Skin epidermis (tissue), 12 donors: ENCODE measurements around the gene TBL1XR1.

Source experiments
- H3K27ac ChIP-seq, 21 experiments: fragments of 200-600 bp; sonication (generic) in 11 of 21; one replicate each; pipeline ENCODE4 v1.5.0; 2020; ENCODE audit warnings: mild to moderate bottlenecking in 3 of 21, inconsistent platforms in 2 of 21, moderate library complexity in 2 of 21
- H3K4me3 ChIP-seq, 7 experiments: fragments of 200-600 bp; sonication (generic) in 2 of 7; one replicate each; pipeline ENCODE4 v1.5.0; 2020; ENCODE audit warnings: inconsistent platforms in 2 of 7, mild to moderate bottlenecking in 2 of 7, moderate library complexity in 1 of 7

Gene TBL1XR1

GRCh38 chr3:177089901-177090300 lies 107.4 kb downstream of the TBL1XR1 start:
- Histone ChIP-seq H3K4me3 (no peak overlapping the region), H3K27ac (peak overlapping the region in 2 of 21 experiments; percentile 11 to 24)

DNA sequence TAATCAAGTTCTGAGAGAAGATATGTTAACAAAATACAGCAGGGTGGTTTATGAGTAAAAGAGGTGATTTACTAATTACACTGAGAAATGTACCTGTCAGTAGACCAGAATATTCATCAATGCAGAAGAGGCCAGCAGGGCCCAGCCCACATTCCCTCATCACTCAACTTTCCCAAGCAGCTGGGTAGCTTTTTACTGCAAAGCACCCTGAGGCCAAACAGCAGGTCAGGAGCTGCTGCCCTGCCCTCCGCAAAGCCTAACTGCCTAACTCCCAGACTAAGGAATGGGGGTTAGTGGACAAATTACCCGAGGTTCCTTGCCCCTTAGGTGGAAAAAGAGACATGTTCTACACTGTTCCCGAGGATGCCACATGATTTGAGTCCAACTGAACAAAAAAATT lies 108.2 kb downstream of the TBL1XR1 start:
- peak overlapping the region in 3 of 21 experiments; percentile 12 to 34 (median 24) for H3K27ac ChIP-seq
- H3K4me3 ChIP-seq, result no peak overlapping the region

GRCh38 chr3:177085794-177086193 lies 111.5 kb downstream of the TBL1XR1 start:
- Histone ChIP-seq H3K27ac (no peak overlapping the region), H3K4me3 (no peak overlapping the region)

DNA sequence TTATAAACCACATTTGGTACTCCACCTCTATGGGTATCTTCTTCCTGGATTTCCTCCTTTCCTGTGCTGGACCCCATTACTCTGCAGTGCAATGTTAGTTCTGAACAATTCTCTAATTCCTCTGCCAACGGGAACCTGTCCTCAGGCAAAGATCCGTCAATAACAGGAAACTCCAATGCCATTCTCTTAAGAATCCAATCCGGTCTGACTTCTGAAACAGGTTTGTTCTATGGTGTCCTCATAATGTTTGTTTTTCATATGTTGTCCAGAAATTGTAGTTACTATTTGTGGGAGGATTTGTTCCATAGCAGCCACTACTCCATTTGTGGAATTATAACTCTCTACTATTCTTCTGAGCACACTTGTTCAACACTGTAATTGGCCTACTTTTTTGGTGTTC lies 112.7 kb downstream of the TBL1XR1 start:
- peak overlapping the region in 1 of 21 experiments; percentile 48 for H3K27ac ChIP-seq

DNA sequence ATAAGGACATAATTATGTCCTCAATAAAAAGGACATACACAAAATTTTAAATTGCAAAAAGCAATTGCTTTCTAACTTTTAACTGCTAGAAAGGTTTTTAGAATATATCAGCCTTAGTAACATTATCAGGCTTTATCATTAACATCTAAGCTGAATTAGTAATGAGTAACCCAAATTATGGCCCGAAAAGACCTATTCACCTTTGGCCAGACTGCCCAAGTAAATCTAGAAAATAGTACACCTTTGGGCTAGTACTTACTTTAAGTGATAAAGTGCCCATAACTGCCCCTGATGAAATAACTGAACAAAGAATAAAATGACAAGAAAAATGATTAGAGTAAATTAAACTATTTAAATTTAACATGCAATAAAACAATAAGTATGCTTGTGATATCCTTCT lies 117.2 kb downstream of the TBL1XR1 start:
- Histone ChIP-seq H3K27ac (no peak overlapping the region), H3K4me3 (no peak overlapping the region)

More for the DNA sequence above, 112.7 kb downstream of the TBL1XR1 start:
- no peak overlapping the region for H3K4me3 ChIP-seq

GRCh38 chr3:177079684-177080083 lies 117.6 kb downstream of the TBL1XR1 start:
- Histone ChIP-seq H3K27ac (no peak overlapping the region), H3K4me3 (no peak overlapping the region)

DNA sequence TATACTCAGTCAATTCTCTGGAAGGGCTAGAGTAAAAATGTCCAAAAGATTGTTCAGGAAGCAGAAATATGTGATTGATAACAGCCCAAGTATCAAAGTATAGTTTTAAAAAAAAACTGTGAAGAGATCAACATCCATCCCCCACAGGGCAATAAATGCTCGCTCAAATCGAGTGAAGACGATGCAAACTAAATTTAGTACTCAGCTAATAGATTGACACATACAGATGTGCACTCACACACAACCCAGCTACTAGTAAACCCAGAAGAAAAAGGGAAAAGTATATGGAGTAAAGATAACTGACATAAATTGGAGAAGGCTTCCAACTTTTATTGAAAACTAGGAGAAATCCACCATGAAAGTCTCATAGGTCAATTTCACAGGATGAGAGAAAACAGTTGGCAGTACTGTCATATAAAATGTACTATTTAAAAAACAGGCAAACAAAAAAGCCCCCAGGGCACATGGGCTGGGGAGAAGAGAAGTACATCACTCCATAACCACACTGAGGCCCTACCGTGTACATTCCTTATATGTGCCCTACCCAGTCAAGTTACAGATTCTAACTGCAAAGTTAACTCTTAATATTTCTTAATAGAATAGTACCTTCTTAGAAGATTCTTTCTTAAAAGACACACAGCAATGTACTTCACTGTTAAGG lies 125.7 kb downstream of the TBL1XR1 start:
- H3K4me3 ChIP-seq, result no peak overlapping the region
- no peak overlapping the region for H3K27ac ChIP-seq

- peak overlapping the region in 1 of 21 experiments; percentile 30 for H3K27ac ChIP-seq
Observed at GRCh38 chr3:177069514-177070329, 127.6 kb downstream of the TBL1XR1 start.

GRCh38 chr3:177068967-177069366 lies 128.3 kb downstream of the TBL1XR1 start:
- H3K4me3 ChIP-seq, result no peak overlapping the region
- no peak overlapping the region for H3K27ac ChIP-seq

More at GRCh38 chr3:177069514-177070329, 127.6 kb downstream of the TBL1XR1 start:
- H3K4me3 ChIP-seq, result no peak overlapping the region

DNA sequence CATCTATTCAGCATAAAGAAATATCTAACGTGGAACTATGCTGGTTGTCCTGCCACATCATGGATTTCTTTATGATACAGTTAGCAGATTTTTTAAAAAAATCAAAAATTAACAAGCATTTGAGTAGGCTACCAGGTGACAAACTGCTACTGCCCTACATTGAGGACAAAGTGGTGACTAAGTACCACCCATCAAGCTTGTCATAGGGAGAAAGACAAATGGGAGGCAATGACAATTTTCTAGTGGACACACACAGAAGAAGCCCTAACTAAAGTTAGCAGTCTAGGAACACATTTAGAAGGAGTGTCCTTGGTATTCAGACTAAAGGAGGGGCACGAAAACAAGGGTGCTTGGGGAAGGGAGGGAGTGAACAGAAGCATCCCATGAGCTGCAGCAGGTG lies 131.2 kb downstream of the TBL1XR1 start:
- Histone ChIP-seq H3K4me3 (no peak overlapping the region), H3K27ac (no peak overlapping the region)

- Histone ChIP-seq H3K4me3 (no peak overlapping the region), H3K27ac (no peak overlapping the region)
Observed at GRCh38 chr3:177065285-177066033, 131.8 kb downstream of the TBL1XR1 start.

GRCh38 chr3:177062052-177062732 lies 135.1 kb downstream of the TBL1XR1 start:
- no peak overlapping the region for H3K27ac ChIP-seq
- H3K4me3 ChIP-seq, result no peak overlapping the region

- no peak overlapping the region for H3K27ac ChIP-seq
- no peak overlapping the region for H3K4me3 ChIP-seq
Observed at GRCh38 chr3:177061369-177061768, 135.9 kb downstream of the TBL1XR1 start.

DNA sequence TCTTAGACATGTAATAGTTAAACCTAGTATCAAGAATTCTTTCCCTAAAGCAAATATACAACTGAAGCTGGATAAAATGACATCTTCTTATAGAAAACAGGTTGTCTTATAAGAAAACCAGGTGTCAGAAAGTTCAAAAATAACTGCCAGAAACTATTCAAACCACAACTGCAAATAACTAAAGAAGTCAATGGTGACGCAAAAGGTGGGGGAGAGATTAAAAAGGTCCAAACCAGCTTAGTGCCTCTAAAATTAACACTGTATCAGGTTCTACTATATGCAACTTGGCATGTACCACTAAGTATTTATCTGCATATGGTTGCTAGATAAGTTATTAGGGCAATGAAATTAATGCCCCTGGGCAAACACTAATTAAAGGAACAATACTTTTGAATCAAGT lies 136.8 kb downstream of the TBL1XR1 start:
- no peak overlapping the region for H3K4me3 ChIP-seq

DNA sequence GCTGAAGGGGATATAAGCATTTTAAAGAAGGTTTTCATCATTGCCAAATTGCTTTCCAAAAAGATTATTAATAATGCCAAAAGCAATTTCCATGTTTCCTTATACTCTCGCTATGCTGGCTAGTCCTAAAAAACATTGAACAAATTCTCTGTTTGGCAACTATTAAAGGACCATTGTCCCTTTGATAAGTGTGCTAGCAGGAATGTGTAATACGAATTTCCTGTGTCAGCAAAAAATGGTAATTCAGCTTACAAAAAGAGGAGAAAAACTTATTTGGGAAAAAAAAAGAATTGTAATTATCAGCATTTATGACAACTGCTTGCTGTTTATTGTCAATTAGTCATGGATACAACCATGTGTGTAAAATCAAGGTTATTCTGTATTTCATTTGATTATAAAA lies 138.6 kb downstream of the TBL1XR1 start:
- H3K27ac ChIP-seq, result no peak overlapping the region
- no peak overlapping the region for H3K4me3 ChIP-seq

More for the DNA sequence above, 136.8 kb downstream of the TBL1XR1 start:
- H3K27ac ChIP-seq, result no peak overlapping the region

GRCh38 chr3:177057768-177058167 lies 139.5 kb downstream of the TBL1XR1 start:
- H3K27ac ChIP-seq, result peak overlapping the region in 1 of 21 experiments; percentile 35
- no peak overlapping the region for H3K4me3 ChIP-seq

DNA sequence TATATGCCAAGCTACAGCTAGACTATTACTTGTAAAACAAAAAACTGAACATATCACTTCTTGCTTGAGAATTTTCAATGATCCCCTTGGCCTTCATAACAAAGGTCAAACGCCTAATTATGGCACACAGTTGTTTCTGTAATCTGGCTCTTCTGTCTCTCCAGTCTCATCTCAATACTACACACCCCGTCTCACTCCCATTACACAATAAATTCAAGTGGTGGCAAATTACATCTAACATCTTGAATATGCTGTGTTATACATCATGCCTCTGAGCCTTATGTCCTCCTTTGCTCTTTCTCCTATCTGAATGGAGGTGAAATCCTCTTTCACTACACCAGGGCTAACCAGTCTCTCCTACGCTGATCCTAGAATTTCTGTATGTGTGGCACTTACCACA lies 140.4 kb downstream of the TBL1XR1 start:
- Histone ChIP-seq H3K27ac (no peak overlapping the region), H3K4me3 (no peak overlapping the region)

GRCh38 chr3:177055605-177056571 lies 141.4 kb downstream of the TBL1XR1 start:
- H3K4me3 ChIP-seq, result no peak overlapping the region
- no peak overlapping the region for H3K27ac ChIP-seq

- H3K27ac ChIP-seq, result no peak overlapping the region
- H3K4me3 ChIP-seq, result no peak overlapping the region
Observed at GRCh38 chr3:177053107-177053506, 144.2 kb downstream of the TBL1XR1 start.
